Upper lobe of right lung (tissue), 1 donor: ENCODE results near the gene ZNF140. TPM values are rescaled to one million over a fixed set of nuclear protein-coding genes. Genes with fewer than 3 reads are reported as not detected.

Experiments used
- ATAC-seq: fragments of 200-7000 bp; cut with Tn5 transposase; one replicate; pipeline ENCODE4 v1.9.1; 2020; ENCODE audit warnings: mild to moderate bottlenecking, moderate library complexity
- DNase-seq: peaks from one replicate; pipeline ENCODE4 v3.0.0-alpha.2; 2020
- H3K27ac ChIP-seq: fragments of 200-600 bp; one replicate; pipeline ENCODE4 v1.8.0; 2022
- H3K27me3 ChIP-seq: fragments of 200-600 bp; one replicate; pipeline ENCODE4 v1.8.0; 2022; ENCODE audit warnings: mild to moderate bottlenecking
- H3K36me3 ChIP-seq: fragments of 200-600 bp; one replicate; pipeline ENCODE4 v1.8.0; 2022
- H3K4me1 ChIP-seq: fragments of 200-600 bp; one replicate; pipeline ENCODE4 v1.8.0; 2022
- H3K4me3 ChIP-seq: fragments of 200-600 bp; one replicate; pipeline ENCODE4 v1.8.0; 2022; ENCODE audit warnings: mild to moderate bottlenecking
- H3K9me3 ChIP-seq: fragments of 200-600 bp; one replicate; pipeline ENCODE4 v1.8.0; 2022
- CTCF ChIP-seq: fragments of 200-600 bp; IDR thresholded peaks from one replicate; pipeline ENCODE4 v1.8.0; 2022; ENCODE audit warnings: antibody characterized with exemption
- intact Hi-C: fragments of 100-400 bp; cut with DNase I; formaldehyde crosslinking; loops from one replicate; pipeline ENCODE4 v1.11.0; 2022
- total RNA-seq: library from RNA; stranded (reverse); fragmentation: NEBNext Ultra II Directional; extraction: Animal tissue kit (Norgen Biotek cat#: 25700); gene quantifications from one replicate; pipeline ENCODE4 v1.2.1, GENCODE V29; 2021
- donor health status: DM: no; HTN: yes; CAD: no; lungs with severe emphysema.

The ZNF140 gene
- total RNA-seq, 1 donor from 2014 or later, result 15.7 TPM

GRCh38 chr12:133058203-133059113, 22.3 kb upstream of the ZNF140 start:
- TF ChIP-seq CTCF, result no peak
- intact Hi-C loops, result no loop called here
- Histone ChIP-seq H3K36me3 (peaks cover 2% of the 10 kb centered on the region), H3K4me1 (no peaks in the 10 kb centered on the region), H3K27me3 (no peaks in the 10 kb centered on the region), H3K9me3 (peaks cover 99% of the 10 kb centered on the region), H3K27ac (no peak overlapping the region), H3K4me3 (no peak overlapping the region)
- no peak for ATAC-seq
- DNase-seq, result no peak

- peaks cover 96% of the 10 kb centered on the region for H3K9me3 ChIP-seq
- no peak overlapping the region for H3K27ac ChIP-seq
- ATAC-seq, result no peak
- H3K27me3 ChIP-seq, result no peaks in the 10 kb centered on the region
- no peaks in the 10 kb centered on the region for H3K4me1 ChIP-seq
- intact Hi-C loops, result no loop called here
- no peaks in the 10 kb centered on the region for H3K36me3 ChIP-seq
- TF ChIP-seq CTCF, result no peak
- DNase-seq, result no peak
- no peak overlapping the region for H3K4me3 ChIP-seq
These were observed 18.8 kb upstream of the ZNF140 start for GRCh38 chr12:133061954-133062353.

GRCh38 chr12:133063556-133063955, 17.2 kb upstream of the ZNF140 start:
- no peaks in the 10 kb centered on the region for H3K27me3 ChIP-seq
- H3K27ac ChIP-seq, result no peak overlapping the region
- no peaks in the 10 kb centered on the region for H3K36me3 ChIP-seq
- TF ChIP-seq CTCF, result no peak
- no peaks in the 10 kb centered on the region for H3K4me1 ChIP-seq
- no peak for DNase-seq
- intact Hi-C loops, result no loop called here
- H3K9me3 ChIP-seq, result peaks cover 94% of the 10 kb centered on the region
- ATAC-seq, result no peak
- H3K4me3 ChIP-seq, result no peak overlapping the region

- no peaks in the 10 kb centered on the region for H3K4me1 ChIP-seq
- H3K36me3 ChIP-seq, result no peaks in the 10 kb centered on the region
- H3K27me3 ChIP-seq, result no peaks in the 10 kb centered on the region
- peaks cover 80% of the 10 kb centered on the region for H3K9me3 ChIP-seq
- H3K27ac ChIP-seq, result no peak overlapping the region
- intact Hi-C loops, result no loop called here
- DNase-seq (no peak), ATAC-seq (no peak)
- TF ChIP-seq CTCF, result no peak
- H3K4me3 ChIP-seq, result no peak overlapping the region
These were observed 6.9 kb upstream of the ZNF140 start for GRCh38 chr12:133073836-133074235.

- Histone ChIP-seq H3K4me3 (peak overlapping the region; percentile 90), H3K4me1 (peaks cover 7% of the 10 kb centered on the region), H3K27me3 (no peaks in the 10 kb centered on the region), H3K36me3 (peaks cover 22% of the 10 kb centered on the region), H3K9me3 (peaks cover 76% of the 10 kb centered on the region), H3K27ac (peak overlapping the region; percentile 96)
- DNase-seq (peak; percentile 99), ATAC-seq (peak; percentile 95)
- TF ChIP-seq CTCF, result no peak
- intact Hi-C loops, result no loop called here
These were observed 726 bp upstream of the ZNF140 start for GRCh38 chr12:133080026-133080367.
